SK-N-MC (cell line): ENCODE measurements around the gene IFIT1B.

Source experiments
- DNase-seq: peaks from one replicate; pipeline ENCODE4 v3.0.0-alpha.2; 2011; ENCODE audit warnings: low read depth, low spot score
- H3K27ac ChIP-seq: fragments of 200-600 bp; sonication (generic); 2 replicates; pipeline ENCODE4 v1.5.1; 2016; ENCODE audit warnings: mixed run types
- H3K36me3 ChIP-seq: fragments of 200-600 bp; sonication (generic); 2 replicates; pipeline ENCODE4 v1.6.1; 2017; ENCODE audit warnings: antibody characterized with exemption, low read length, mixed read lengths; ENCODE audit not compliant: insufficient read depth
- H3K4me3 ChIP-seq: fragments of 200-600 bp; sonication (generic); 2 replicates; pipeline ENCODE4 v1.5.1; 2016
- H3K9ac ChIP-seq: fragments of 200-600 bp; sonication (generic); 2 replicates; pipeline ENCODE4 v1.8.0; 2017; ENCODE audit warnings: mixed run types, mixed read lengths; ENCODE audit not compliant: insufficient read length
- H3K9me3 ChIP-seq: fragments of 200-600 bp; sonication (generic); 2 replicates; pipeline ENCODE4 v1.6.1; 2017; ENCODE audit warnings: low read depth, mild to moderate bottlenecking, antibody characterized with exemption, low read length, moderate library complexity, mixed read lengths
- EZH2 ChIP-seq: fragments of 200-600 bp; sonication (generic); IDR thresholded peaks from one replicate; pipeline ENCODE4 v1.6.1; 2017; ENCODE audit warnings: antibody characterized with exemption
- FOXP2 ChIP-seq: optimal IDR thresholded peaks from 2 replicates; pipeline ENCODE3; 2011; ENCODE audit warnings: mild to moderate bottlenecking, moderate library complexity; ENCODE audit not compliant: insufficient read depth; ENCODE audit errors: extremely low read length, control extremely low read depth
- POLR2AphosphoS5 ChIP-seq: IDR thresholded peaks from 2 replicates; pipeline ENCODE4 v1.6.1; 2012; ENCODE audit warnings: mild to moderate bottlenecking, low read depth, low read length, borderline replicate concordance

Gene IFIT1B

GRCh38 chr10:89427629-89428028, 49.8 kb downstream of the IFIT1B start:
- Histone ChIP-seq H3K9ac (no peak overlapping the region), H3K4me3 (no peak overlapping the region), H3K27ac (no peak overlapping the region), H3K9me3 (no peaks in the 10 kb centered on the region), H3K36me3 (no peaks in the 10 kb centered on the region)
- no peak for DNase-seq
- TF ChIP-seq EZH2: no peak
- TF ChIP-seq FOXP2: no peak
- no peak for TF ChIP-seq POLR2AphosphoS5

- H3K36me3 ChIP-seq: no peaks in the 10 kb centered on the region
- no peak overlapping the region for H3K9ac ChIP-seq
- no peak for DNase-seq
- no peaks in the 10 kb centered on the region for H3K9me3 ChIP-seq
- TF ChIP-seq POLR2AphosphoS5: no peak
- no peak for TF ChIP-seq FOXP2
- TF ChIP-seq EZH2: no peak
- no peak overlapping the region for H3K4me3 ChIP-seq
- H3K27ac ChIP-seq: no peak overlapping the region
Observed at GRCh38 chr10:89428877-89429276, 51.0 kb downstream of the IFIT1B start.

- no peak overlapping the region for H3K9ac ChIP-seq
- H3K27ac ChIP-seq: no peak overlapping the region
- no peak for TF ChIP-seq FOXP2
- TF ChIP-seq EZH2: no peak
- no peak for TF ChIP-seq POLR2AphosphoS5
- no peaks in the 10 kb centered on the region for H3K36me3 ChIP-seq
- H3K9me3 ChIP-seq: no peaks in the 10 kb centered on the region
- no peak overlapping the region for H3K4me3 ChIP-seq
- no peak for DNase-seq
Observed at GRCh38 chr10:89431977-89432376, 54.1 kb downstream of the IFIT1B start.
